Measurements from ENCODE around the gene TMPRSS2.

TMPRSS2 gene

GRCh38 chr21:41509733-41510132 lies 1.8 kb upstream of the TMPRSS2 start:
- Histone ChIP-seq H3K79me1 (ENCODE audit: low read depth, low read length) (no peaks in the 10 kb centered on the region), H3K14ac (ENCODE audit: low read length) (no peak overlapping the region), H3K18ac (ENCODE audit: low read length) (no peak overlapping the region), H3K9me3 (replicated peaks in 1 of 2; ENCODE audit: control insufficient read depth in 2 of 2, insufficient read depth in 1 of 2, low read depth in 1 of 2, low read length in 2 of 2) (peaks cover 0 to 2% of the 10 kb centered on the region in 2 donors), H2BK5ac (ENCODE audit: low read length) (no peak overlapping the region), H3K36me3 (replicated peaks in 1 of 2; ENCODE audit: control insufficient read depth in 2 of 2, insufficient read depth in 2 of 2, low read length in 2 of 2) (no peaks in the 10 kb centered on the region), H2BK12ac (ENCODE audit: low read length) (no peak overlapping the region), H4K91ac (ENCODE audit: low read depth, low read length, poor library complexity) (no peak overlapping the region), H2AK5ac (ENCODE audit: low read depth, low read length) (no peak overlapping the region), H3K23ac (ENCODE audit: low read depth, low read length, poor library complexity) (no peak overlapping the region), H3K27ac (replicated peaks; ENCODE audit: low read length) (no peak overlapping the region), H3K4me2 (ENCODE audit: insufficient read depth, low read length, poor library complexity, severe bottlenecking) (no peak overlapping the region), H3K4me1 (ENCODE audit: control insufficient read depth in 2 of 2, insufficient read depth in 1 of 2, low read depth in 1 of 2, low read length in 2 of 2) (peaks cover 0 to 9% of the 10 kb centered on the region in 2 donors), H3K4ac (ENCODE audit: low read length) (peak overlapping the region; percentile 6), H4K8ac (ENCODE audit: low read depth, low read length) (no peak overlapping the region), H3K27me3 (ENCODE audit: control insufficient read depth in 3 of 3, insufficient read depth in 3 of 3, low read depth in 1 of 3, low read length in 3 of 3) (peaks cover 18 to 49% (median 44%) of the 10 kb centered on the region in 3 experiments), H2BK120ac (ENCODE audit: low read depth, low read length) (no peak overlapping the region), H2AFZ (ENCODE audit: low read length) (no peak overlapping the region), H3K9ac (ENCODE audit: low read depth, low read length, poor library complexity) (no peak overlapping the region), H2BK15ac (ENCODE audit: low read length) (no peak overlapping the region), H3K4me3 (ENCODE audit: low read length in 2 of 2) (no peak overlapping the region)
- DNase-seq (ENCODE audit: low spot score), result no peak
- WGBS, 2 donors (ENCODE audit: extremely low coverage in 2 of 2, insufficient read length in 2 of 2, insufficient replicate concordance in 1 of 2), result no CpG with 5 or more reads among the region's 3 CpGs

DNA sequence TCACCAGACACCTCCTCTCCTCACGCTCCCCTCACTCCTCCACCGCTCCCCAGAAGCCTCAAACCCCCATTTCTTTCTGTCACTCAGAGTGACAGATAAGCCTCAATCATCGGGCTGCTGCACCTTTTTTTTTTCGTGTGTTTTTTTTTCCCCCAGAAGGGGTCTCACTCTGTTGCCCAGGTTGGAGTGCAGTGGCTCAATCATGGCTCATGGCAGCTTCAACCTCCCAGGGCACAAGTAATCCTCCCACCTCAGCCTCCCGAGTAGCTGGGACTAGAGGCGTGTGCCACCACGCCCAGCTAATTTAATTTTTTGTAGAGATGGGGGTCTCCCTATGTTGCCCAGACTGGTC lies 1.2 kb upstream of the TMPRSS2 start:
- Histone ChIP-seq H3K9ac (ENCODE audit: low read depth, low read length, poor library complexity) (no peak overlapping the region), H3K14ac (ENCODE audit: low read length) (no peak overlapping the region), H3K4me2 (ENCODE audit: insufficient read depth, low read length, poor library complexity, severe bottlenecking) (no peak overlapping the region), H4K8ac (ENCODE audit: low read depth, low read length) (no peak overlapping the region), H2BK120ac (ENCODE audit: low read depth, low read length) (no peak overlapping the region), H3K27me3 (ENCODE audit: control insufficient read depth in 3 of 3, insufficient read depth in 3 of 3, low read depth in 1 of 3, low read length in 3 of 3) (peaks cover 18 to 54% (median 46%) of the 10 kb centered on the region in 3 experiments), H3K4me1 (ENCODE audit: control insufficient read depth in 2 of 2, insufficient read depth in 1 of 2, low read depth in 1 of 2, low read length in 2 of 2) (peaks cover 0 to 9% of the 10 kb centered on the region in 2 donors), H3K18ac (ENCODE audit: low read length) (no peak overlapping the region), H3K36me3 (replicated peaks in 1 of 2; ENCODE audit: control insufficient read depth in 2 of 2, insufficient read depth in 2 of 2, low read length in 2 of 2) (no peaks in the 10 kb centered on the region), H2BK5ac (ENCODE audit: low read length) (no peak overlapping the region), H2AK5ac (ENCODE audit: low read depth, low read length) (no peak overlapping the region), H2BK12ac (ENCODE audit: low read length) (no peak overlapping the region), H3K27ac (replicated peaks; ENCODE audit: low read length) (no peak overlapping the region), H3K79me1 (ENCODE audit: low read depth, low read length) (no peaks in the 10 kb centered on the region), H4K91ac (ENCODE audit: low read depth, low read length, poor library complexity) (no peak overlapping the region), H3K9me3 (replicated peaks in 1 of 2; ENCODE audit: control insufficient read depth in 2 of 2, insufficient read depth in 1 of 2, low read depth in 1 of 2, low read length in 2 of 2) (peaks cover 0 to 2% of the 10 kb centered on the region in 2 donors), H2AFZ (ENCODE audit: low read length) (no peak overlapping the region), H3K4ac (ENCODE audit: low read length) (no peak overlapping the region), H2BK15ac (ENCODE audit: low read length) (no peak overlapping the region), H3K4me3 (ENCODE audit: low read length in 2 of 2) (no peak overlapping the region), H3K23ac (ENCODE audit: low read depth, low read length, poor library complexity) (no peak overlapping the region)
- no CpG with 5 or more reads among the region's 7 CpGs for WGBS, 2 donors (ENCODE audit: extremely low coverage in 2 of 2, insufficient read length in 2 of 2, insufficient replicate concordance in 1 of 2)
- no peak for DNase-seq (ENCODE audit: low spot score)

DNA sequence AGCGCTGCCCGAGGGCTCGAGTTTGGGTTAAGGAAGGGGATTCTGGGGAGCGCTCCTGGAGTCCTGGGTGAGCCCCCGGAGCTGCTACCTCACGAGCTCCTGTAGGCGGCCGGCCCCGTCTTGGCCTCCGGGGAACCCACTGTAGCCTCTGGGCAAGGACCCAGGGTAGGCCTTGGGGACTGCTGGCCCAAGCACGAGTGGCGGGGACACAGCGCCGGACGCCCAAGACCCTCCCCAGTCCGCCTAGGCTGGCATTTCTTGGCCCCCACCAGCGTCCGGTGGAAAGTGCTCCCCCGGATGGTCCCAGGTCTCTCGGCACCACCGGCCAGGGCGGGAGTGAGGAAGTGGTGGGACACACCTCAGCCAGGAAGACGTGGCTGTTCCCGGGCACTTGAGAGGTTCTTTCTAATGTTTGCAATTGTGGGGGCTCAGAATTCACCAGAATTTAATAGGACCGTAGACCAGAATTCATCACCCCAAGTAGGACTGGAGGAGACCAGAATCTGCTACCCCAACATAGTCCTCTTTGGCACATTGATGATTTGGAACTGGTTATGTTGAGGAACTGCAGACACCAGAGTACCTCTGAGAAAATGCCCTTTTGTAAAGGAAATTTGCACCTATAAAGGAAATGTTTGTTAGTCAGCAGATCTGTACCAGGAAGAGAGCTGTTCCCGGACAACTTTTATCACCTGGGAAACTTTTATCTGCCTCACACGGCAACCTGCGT lies 622 bp upstream of the TMPRSS2 start:
- no peak for DNase-seq (ENCODE audit: low spot score)
- Histone ChIP-seq H3K18ac (ENCODE audit: low read length) (peak overlapping the region; percentile 89), H3K9me3 (replicated peaks in 1 of 2; ENCODE audit: control insufficient read depth in 2 of 2, insufficient read depth in 1 of 2, low read depth in 1 of 2, low read length in 2 of 2) (peaks cover 0 to 2% of the 10 kb centered on the region in 2 donors), H3K79me1 (ENCODE audit: low read depth, low read length) (no peaks in the 10 kb centered on the region), H2AFZ (ENCODE audit: low read length) (no peak overlapping the region), H3K9ac (ENCODE audit: low read depth, low read length, poor library complexity) (no peak overlapping the region), H4K8ac (ENCODE audit: low read depth, low read length) (no peak overlapping the region), H3K4ac (ENCODE audit: low read length) (no peak overlapping the region), H3K23ac (ENCODE audit: low read depth, low read length, poor library complexity) (no peak overlapping the region), H2BK5ac (ENCODE audit: low read length) (no peak overlapping the region), H3K14ac (ENCODE audit: low read length) (no peak overlapping the region), H3K27ac (replicated peaks; ENCODE audit: low read length) (no peak overlapping the region), H3K27me3 (ENCODE audit: control insufficient read depth in 3 of 3, insufficient read depth in 3 of 3, low read depth in 1 of 3, low read length in 3 of 3) (peaks cover 18 to 56% (median 46%) of the 10 kb centered on the region in 3 experiments), H4K91ac (ENCODE audit: low read depth, low read length, poor library complexity) (no peak overlapping the region), H2BK15ac (ENCODE audit: low read length) (no peak overlapping the region), H3K4me2 (ENCODE audit: insufficient read depth, low read length, poor library complexity, severe bottlenecking) (peak overlapping the region; percentile 93), H3K4me1 (ENCODE audit: control insufficient read depth in 2 of 2, insufficient read depth in 1 of 2, low read depth in 1 of 2, low read length in 2 of 2) (peaks cover 0 to 9% of the 10 kb centered on the region in 2 donors), H2BK120ac (ENCODE audit: low read depth, low read length) (no peak overlapping the region), H2AK5ac (ENCODE audit: low read depth, low read length) (no peak overlapping the region), H3K36me3 (replicated peaks in 1 of 2; ENCODE audit: control insufficient read depth in 2 of 2, insufficient read depth in 2 of 2, low read length in 2 of 2) (no peaks in the 10 kb centered on the region), H2BK12ac (ENCODE audit: low read length) (no peak overlapping the region), H3K4me3 (ENCODE audit: low read length in 2 of 2) (peak overlapping the region in 1 of 2 donors; percentile 62)
- no CpG with 5 or more reads among the region's 28 CpGs for WGBS, 2 donors (ENCODE audit: extremely low coverage in 2 of 2, insufficient read length in 2 of 2, insufficient replicate concordance in 1 of 2)

- peak overlapping the region; percentile 93 for H3K4me2 ChIP-seq (ENCODE audit: insufficient read depth, low read length, poor library complexity, severe bottlenecking)
- H3K4me3 ChIP-seq (ENCODE audit: low read length in 2 of 2), result peak overlapping the region in 1 of 2 donors; percentile 82
- H3K4ac ChIP-seq (ENCODE audit: low read length), result no peak overlapping the region
- peak overlapping the region; percentile 88 for H2BK15ac ChIP-seq (ENCODE audit: low read length)
- no peak overlapping the region for H2AFZ ChIP-seq (ENCODE audit: low read length)
- H3K18ac ChIP-seq (ENCODE audit: low read length), result peak overlapping the region; percentile 91
- DNase-seq (ENCODE audit: low spot score), result peak; percentile 27
- no peak overlapping the region for H4K91ac ChIP-seq (ENCODE audit: low read depth, low read length, poor library complexity)
- peaks cover 0 to 9% of the 10 kb centered on the region in 2 donors for H3K4me1 ChIP-seq (ENCODE audit: control insufficient read depth in 2 of 2, insufficient read depth in 1 of 2, low read depth in 1 of 2, low read length in 2 of 2)
- no peak overlapping the region for H2BK12ac ChIP-seq (ENCODE audit: low read length)
- H2BK120ac ChIP-seq (ENCODE audit: low read depth, low read length), result no peak overlapping the region
- no peaks in the 10 kb centered on the region for H3K79me1 ChIP-seq (ENCODE audit: low read depth, low read length)
- peaks cover 18 to 56% (median 46%) of the 10 kb centered on the region in 3 experiments for H3K27me3 ChIP-seq (ENCODE audit: control insufficient read depth in 3 of 3, insufficient read depth in 3 of 3, low read depth in 1 of 3, low read length in 3 of 3)
- WGBS, 2 donors (ENCODE audit: extremely low coverage in 2 of 2, insufficient read length in 2 of 2, insufficient replicate concordance in 1 of 2), result no CpG with 5 or more reads among the region's 64 CpGs
- no peak overlapping the region for H4K8ac ChIP-seq (ENCODE audit: low read depth, low read length)
- no peak overlapping the region for H3K9ac ChIP-seq (ENCODE audit: low read depth, low read length, poor library complexity)
- H2AK5ac ChIP-seq (ENCODE audit: low read depth, low read length), result no peak overlapping the region
- no peak overlapping the region for H3K27ac ChIP-seq (replicated peaks; ENCODE audit: low read length)
- no peaks in the 10 kb centered on the region for H3K36me3 ChIP-seq (replicated peaks in 1 of 2; ENCODE audit: control insufficient read depth in 2 of 2, insufficient read depth in 2 of 2, low read length in 2 of 2)
- peaks cover 0 to 2% of the 10 kb centered on the region in 2 donors for H3K9me3 ChIP-seq (replicated peaks in 1 of 2; ENCODE audit: control insufficient read depth in 2 of 2, insufficient read depth in 1 of 2, low read depth in 1 of 2, low read length in 2 of 2)
- peak overlapping the region; percentile 77 for H3K23ac ChIP-seq (ENCODE audit: low read depth, low read length, poor library complexity)
- peak overlapping the region; percentile 6 for H3K14ac ChIP-seq (ENCODE audit: low read length)
- H2BK5ac ChIP-seq (ENCODE audit: low read length), result no peak overlapping the region
Observed at GRCh38 chr21:41506611-41507520, 1.1 kb downstream of the TMPRSS2 start.

Measured in neuronal stem cell (in vitro differentiated cells).